OCI-LY3 (cell line): ENCODE results near the gene ADH4.

Experiments
- H2AFZ ChIP-seq: fragments of 200-600, 300-600 bp; shearing (Covaris generic); 2 replicates; pipeline ENCODE4 v1.6.0; 2014; ENCODE audit warnings: antibody characterized with exemption, low read depth, low read length
- H3K27ac ChIP-seq: fragments of 200-600, 300-600 bp; sonication (generic); 2 replicates; pipeline ENCODE4 v1.5.1; 2014; ENCODE audit warnings: mild to moderate bottlenecking, low read length, moderate library complexity, mixed read lengths
- H3K27me3 ChIP-seq: fragments of 200-600, 300-600 bp; sonication (generic); 2 replicates; pipeline ENCODE4 v1.6.1; 2014; ENCODE audit warnings: low read depth, low read length, mixed read lengths
- H3K36me3 ChIP-seq: fragments of 200-600, 300-600 bp; sonication (generic); replicated peaks from 2 replicates; pipeline ENCODE3; 2014; ENCODE audit warnings: low read depth, low read length, mixed read lengths
- H3K4me1 ChIP-seq: fragments of 300-600, 200-600 bp; sonication (generic); 2 replicates; pipeline ENCODE4 v1.6.1; 2014; ENCODE audit warnings: low read length, mixed read lengths
- H3K4me2 ChIP-seq: fragments of 200-600, 300-600 bp; sonication (generic); 2 replicates; pipeline ENCODE4 v1.6.1; 2014; ENCODE audit warnings: low read length, mixed read lengths
- H3K4me3 ChIP-seq: fragments of 300-600, 200-600 bp; sonication (generic); 2 replicates; pipeline ENCODE4 v1.5.1; 2014; ENCODE audit warnings: antibody characterized with exemption, mild to moderate bottlenecking, low read length, moderate library complexity
- H3K79me2 ChIP-seq: fragments of 300-600, 200-600 bp; shearing (Covaris generic); 2 replicates; pipeline ENCODE4 v1.6.1; 2014; ENCODE audit warnings: mild to moderate bottlenecking, low read length, mixed read lengths
- H3K9ac ChIP-seq: fragments of 300-600, 200-600 bp; shearing (Covaris generic); 2 replicates; pipeline ENCODE4 v1.6.0; 2014; ENCODE audit warnings: mild to moderate bottlenecking, low read length, moderate library complexity
- H3K9me3 ChIP-seq: fragments of 200-600, 300-600 bp; shearing (Covaris generic); 2 replicates; pipeline ENCODE4 v1.6.1; 2014; ENCODE audit warnings: low read length, mixed read lengths; ENCODE audit not compliant: insufficient read depth
- H4K20me1 ChIP-seq: fragments of 200-600, 300-600 bp; sonication (generic); 2 replicates; pipeline ENCODE4 v1.6.1; 2016; ENCODE audit warnings: low read length, mixed read lengths; ENCODE audit not compliant: insufficient read depth
- EZH2phosphoT487 ChIP-seq: fragments of 200-600 bp; shearing (Covaris generic); IDR thresholded peaks from 2 replicates; pipeline ENCODE4 v1.6.1; 2018; ENCODE audit warnings: antibody characterized with exemption, mixed run types, low read depth
- TF ChIP-seq, protein P1 (sequence below): fragments of 200-600, 300-600 bp; sonication (generic); IDR thresholded peaks from 2 replicates; pipeline ENCODE4 v1.5.1; 2014; ENCODE audit warnings: antibody characterized with exemption, low read length, low read depth

Gene ADH4

DNA sequence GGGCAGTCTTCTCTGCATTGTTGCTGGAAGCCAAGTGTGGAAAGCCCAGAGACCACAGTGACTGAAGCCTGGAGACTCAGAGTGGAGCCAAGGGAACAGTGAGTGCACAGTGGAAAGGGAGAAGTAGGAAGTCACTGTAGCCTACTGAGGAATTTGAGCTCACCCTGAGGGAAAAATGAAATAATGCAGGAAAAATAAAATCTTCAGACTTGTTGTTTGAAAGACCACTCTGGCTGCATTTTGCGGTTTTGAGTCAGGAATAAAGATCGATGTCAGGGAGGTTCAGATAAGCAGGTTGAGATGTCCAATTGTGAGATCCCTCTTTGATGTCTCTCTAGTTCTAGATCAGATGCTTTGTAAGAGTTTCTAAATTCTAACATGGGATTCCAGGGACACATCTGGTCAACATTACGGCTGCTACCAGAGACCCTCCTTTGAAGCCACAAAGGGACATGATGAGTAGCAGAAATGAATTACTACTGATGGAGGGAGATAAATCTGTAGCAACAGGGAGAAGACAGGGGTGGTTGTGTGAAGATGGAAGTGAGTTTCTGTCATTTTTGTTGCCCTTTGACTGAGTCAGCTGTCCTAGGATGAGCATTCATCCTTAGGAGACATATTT, 8.4 kb downstream of the ADH4 start:
- no peak for TF ChIP-seq EZH2phosphoT487
- TF ChIP-seq, protein P1, sequence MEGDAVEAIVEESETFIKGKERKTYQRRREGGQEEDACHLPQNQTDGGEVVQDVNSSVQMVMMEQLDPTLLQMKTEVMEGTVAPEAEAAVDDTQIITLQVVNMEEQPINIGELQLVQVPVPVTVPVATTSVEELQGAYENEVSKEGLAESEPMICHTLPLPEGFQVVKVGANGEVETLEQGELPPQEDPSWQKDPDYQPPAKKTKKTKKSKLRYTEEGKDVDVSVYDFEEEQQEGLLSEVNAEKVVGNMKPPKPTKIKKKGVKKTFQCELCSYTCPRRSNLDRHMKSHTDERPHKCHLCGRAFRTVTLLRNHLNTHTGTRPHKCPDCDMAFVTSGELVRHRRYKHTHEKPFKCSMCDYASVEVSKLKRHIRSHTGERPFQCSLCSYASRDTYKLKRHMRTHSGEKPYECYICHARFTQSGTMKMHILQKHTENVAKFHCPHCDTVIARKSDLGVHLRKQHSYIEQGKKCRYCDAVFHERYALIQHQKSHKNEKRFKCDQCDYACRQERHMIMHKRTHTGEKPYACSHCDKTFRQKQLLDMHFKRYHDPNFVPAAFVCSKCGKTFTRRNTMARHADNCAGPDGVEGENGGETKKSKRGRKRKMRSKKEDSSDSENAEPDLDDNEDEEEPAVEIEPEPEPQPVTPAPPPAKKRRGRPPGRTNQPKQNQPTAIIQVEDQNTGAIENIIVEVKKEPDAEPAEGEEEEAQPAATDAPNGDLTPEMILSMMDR = no peak
- H3K79me2 ChIP-seq = no peaks in the 10 kb centered on the region
- no peak overlapping the region for H2AFZ ChIP-seq
- H3K27ac ChIP-seq = no peak overlapping the region
- no peaks in the 10 kb centered on the region for H3K9me3 ChIP-seq
- no peaks in the 10 kb centered on the region for H4K20me1 ChIP-seq
- no peaks in the 10 kb centered on the region for H3K36me3 ChIP-seq
- H3K4me1 ChIP-seq = no peaks in the 10 kb centered on the region
- H3K4me3 ChIP-seq = no peak overlapping the region
- no peak overlapping the region for H3K4me2 ChIP-seq
- no peaks in the 10 kb centered on the region for H3K27me3 ChIP-seq
- H3K9ac ChIP-seq = no peak overlapping the region

DNA sequence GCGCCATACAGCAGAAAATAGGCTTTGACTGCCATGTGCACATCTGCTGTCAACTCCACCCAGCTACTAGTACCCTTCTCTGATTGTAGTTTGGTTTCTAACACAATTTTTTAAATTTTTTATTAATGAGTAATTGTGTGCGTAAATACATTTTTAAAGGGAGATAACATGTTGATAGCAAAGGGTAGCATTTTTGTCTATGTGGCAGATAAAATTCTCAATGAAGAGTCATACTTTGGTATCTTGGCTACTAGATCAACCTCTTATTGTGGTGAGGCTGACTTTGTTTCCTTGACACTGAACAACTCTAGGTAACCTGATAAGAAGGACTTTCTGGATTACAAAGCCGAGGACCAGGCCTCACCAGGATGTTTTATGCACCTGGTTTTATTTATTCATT, 9.5 kb downstream of the ADH4 start:
- Histone ChIP-seq H3K4me3 (no peak overlapping the region), H3K4me1 (no peaks in the 10 kb centered on the region), H3K9me3 (no peaks in the 10 kb centered on the region), H3K27ac (no peak overlapping the region), H3K4me2 (no peak overlapping the region), H4K20me1 (no peaks in the 10 kb centered on the region), H3K36me3 (no peaks in the 10 kb centered on the region), H2AFZ (no peak overlapping the region), H3K79me2 (no peaks in the 10 kb centered on the region), H3K9ac (no peak overlapping the region), H3K27me3 (no peaks in the 10 kb centered on the region)
- TF ChIP-seq, protein P1 = no peak
- TF ChIP-seq EZH2phosphoT487 = no peak

DNA sequence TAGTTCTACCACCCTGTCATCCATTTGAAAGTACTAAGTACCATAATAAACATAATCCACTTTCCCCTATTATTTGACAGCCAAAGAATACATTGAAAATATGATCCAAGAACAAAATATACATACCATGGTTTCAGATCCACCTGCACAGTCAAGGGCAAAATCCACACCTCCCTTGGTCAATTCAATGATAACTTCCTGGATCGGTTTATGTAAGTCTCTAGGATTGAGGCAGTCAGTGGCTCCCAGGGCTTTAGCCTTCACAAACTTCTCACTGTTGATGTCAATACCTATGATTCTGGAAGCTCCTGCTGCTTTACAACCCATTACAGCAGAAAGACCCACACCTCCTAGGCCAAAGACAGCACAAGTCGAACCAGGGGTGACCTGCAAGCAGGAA, 12.7 kb downstream of the ADH4 start:
- no peaks in the 10 kb centered on the region for H3K79me2 ChIP-seq
- no peak overlapping the region for H3K9ac ChIP-seq
- no peak overlapping the region for H2AFZ ChIP-seq
- no peaks in the 10 kb centered on the region for H3K9me3 ChIP-seq
- H3K27ac ChIP-seq = no peak overlapping the region
- H4K20me1 ChIP-seq = no peaks in the 10 kb centered on the region
- no peak overlapping the region for H3K4me3 ChIP-seq
- H3K4me2 ChIP-seq = no peak overlapping the region
- H3K27me3 ChIP-seq = no peaks in the 10 kb centered on the region
- no peaks in the 10 kb centered on the region for H3K36me3 ChIP-seq
- TF ChIP-seq, protein P1 = no peak
- TF ChIP-seq EZH2phosphoT487 = no peak
- no peaks in the 10 kb centered on the region for H3K4me1 ChIP-seq

DNA sequence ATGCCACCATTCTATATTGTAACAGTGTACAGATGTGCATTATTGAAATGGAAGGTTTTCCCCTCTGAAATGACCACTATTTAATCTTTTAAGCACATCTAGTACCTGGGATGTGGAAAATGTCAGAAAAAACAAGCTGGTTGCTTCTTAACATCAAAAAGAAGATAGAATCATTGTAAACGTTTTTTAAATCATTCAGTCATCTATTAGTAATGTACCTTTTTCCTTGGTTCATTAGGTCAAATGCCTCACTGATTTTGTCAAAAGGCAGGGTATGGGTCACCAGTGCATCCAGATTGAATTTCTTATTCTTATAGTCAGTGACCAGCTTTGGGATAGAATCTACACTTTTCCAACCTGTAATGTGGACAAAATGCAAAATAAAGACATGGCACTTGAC, 17.7 kb downstream of the ADH4 start:
- TF ChIP-seq, protein P1 = no peak
- TF ChIP-seq EZH2phosphoT487 = no peak
- H3K4me1 ChIP-seq = no peaks in the 10 kb centered on the region
- no peak overlapping the region for H3K27ac ChIP-seq
- H3K4me3 ChIP-seq = no peak overlapping the region
- no peak overlapping the region for H3K4me2 ChIP-seq
- H3K79me2 ChIP-seq = no peaks in the 10 kb centered on the region
- H3K9me3 ChIP-seq = no peaks in the 10 kb centered on the region
- no peak overlapping the region for H3K9ac ChIP-seq
- no peaks in the 10 kb centered on the region for H3K27me3 ChIP-seq
- H3K36me3 ChIP-seq = no peaks in the 10 kb centered on the region
- H4K20me1 ChIP-seq = no peaks in the 10 kb centered on the region
- no peak overlapping the region for H2AFZ ChIP-seq
